DMS79 (cell line): ENCODE measurements around the gene CASKIN1.

ENCODE experiments used
- DNase-seq: peaks from one replicate; lab custom pipeline; 2025; lab: John Stamatoyannopoulos, UW

Gene CASKIN1

DNA sequence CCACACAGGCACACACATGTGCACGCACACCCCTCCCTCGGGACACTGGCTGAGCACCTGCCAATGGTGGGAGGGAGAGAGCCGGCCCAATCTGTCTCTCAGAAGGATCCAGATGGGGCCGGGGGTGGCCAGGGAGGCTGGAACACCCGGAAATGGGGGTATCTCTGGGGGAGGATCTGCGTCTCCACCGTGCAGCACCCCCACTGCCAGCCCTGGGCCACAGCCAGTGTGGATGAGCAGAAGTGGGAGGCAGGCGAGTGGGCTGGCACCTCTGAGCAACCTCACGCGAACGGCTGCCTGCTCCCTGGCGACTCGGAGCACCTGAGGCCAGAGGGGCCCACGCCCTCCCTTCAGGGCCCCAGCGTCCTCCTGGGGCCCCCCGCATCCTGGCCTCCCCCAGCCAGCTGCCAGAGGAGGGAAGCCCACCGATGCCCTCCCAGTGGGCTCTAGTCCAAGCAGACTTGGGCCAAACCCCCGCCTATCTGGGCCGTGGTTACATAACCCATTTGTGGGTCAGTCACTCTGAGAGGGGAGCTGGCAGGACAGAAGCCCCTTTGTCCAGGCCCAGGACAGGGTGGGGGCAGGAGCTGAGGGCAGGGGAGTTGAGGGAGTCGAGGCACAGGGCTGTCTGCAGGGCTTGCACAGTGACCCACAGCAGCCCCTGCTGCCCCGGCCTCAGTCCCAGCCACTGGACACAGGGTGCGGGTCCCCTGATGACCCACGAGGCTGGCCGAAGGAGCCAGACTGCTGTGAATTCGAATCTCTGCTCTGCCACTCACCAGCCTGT, 5.6 kb downstream of the CASKIN1 start:
- no peak for DNase-seq

DNA sequence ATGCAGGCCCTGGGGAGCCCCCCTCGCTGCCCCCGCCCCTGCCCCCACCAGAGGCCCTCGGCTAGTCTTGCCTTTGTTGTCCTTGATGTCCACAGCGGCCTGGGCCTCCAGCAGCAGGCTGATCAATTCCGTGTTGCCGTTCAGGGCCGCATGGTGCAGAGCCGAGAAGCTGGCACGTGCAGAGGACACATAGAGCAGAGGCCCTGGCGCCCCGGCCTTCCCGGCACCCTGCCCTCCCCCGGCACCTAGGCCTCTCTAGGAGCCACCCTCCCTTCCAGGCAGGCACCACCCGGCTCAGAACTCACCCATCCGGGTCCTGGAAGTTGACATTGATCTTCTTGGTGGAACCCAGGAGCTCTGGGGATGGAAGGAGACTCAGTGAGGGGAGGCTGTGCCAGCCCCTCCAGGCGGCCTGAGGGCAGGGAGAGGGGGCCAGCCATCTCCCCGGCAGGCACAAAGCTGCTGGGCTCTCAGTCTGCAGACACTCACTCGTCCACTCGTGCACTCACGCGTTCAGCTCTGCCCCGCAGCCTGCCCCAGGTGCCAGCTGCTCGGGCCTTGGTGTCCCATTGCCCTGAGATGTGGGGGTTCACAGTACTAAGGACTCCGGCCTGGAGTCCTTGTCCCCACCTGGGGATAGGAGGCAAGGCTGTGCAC, 6.3 kb downstream of the CASKIN1 start:
- no peak for DNase-seq

DNA sequence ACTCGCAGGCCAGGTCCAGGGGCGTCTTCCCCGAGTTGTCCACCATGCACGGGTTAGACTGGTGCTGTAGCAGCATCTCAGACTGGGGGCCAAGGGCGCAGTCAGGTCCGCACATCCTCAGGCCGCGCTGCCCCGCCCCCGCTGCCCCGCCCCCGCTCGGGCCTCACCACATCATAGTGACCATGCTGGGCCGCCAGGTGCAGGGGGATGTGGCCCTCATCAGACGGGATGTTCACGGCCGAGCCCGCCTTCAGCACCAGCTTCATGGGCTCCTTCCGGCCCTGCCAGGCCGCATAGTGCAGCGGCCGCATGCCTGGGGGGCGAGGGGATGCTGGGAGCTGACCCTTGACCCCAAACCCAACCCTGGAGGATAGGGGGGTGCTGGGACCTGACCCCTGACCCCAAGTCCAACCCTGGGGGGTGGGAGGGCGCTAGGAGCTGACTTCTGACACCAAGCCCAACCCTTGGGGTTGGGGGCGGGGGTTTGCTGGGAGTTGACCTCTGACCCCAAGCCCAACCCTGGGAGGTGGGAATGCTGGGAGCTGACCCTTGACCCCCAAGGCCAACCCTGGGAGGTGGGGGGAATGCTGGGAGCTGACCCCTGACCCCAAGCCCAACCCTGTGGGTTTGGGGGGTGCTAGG, 7.0 kb downstream of the CASKIN1 start:
- no peak for DNase-seq

DNA sequence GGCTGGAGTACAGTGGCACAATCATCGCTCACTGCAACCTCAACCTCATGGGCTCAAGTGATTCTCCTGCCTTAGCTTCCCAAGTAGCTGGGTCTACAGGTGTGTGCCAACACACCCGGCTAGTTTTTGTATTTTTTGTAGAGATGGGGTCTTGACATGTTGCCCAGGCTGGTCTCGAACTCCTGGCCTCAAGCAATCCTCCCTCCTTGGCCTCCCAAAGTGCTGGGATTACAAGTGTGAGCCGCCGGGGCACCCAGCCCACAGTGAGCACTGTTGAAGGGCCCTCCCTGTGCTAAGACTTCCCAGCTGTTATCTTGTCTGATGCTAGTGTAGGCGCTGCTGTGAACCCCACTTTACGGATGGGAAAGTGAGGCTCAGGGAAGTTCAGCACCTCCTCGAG, 8.0 kb downstream of the CASKIN1 start:
- no peak for DNase-seq

DNA sequence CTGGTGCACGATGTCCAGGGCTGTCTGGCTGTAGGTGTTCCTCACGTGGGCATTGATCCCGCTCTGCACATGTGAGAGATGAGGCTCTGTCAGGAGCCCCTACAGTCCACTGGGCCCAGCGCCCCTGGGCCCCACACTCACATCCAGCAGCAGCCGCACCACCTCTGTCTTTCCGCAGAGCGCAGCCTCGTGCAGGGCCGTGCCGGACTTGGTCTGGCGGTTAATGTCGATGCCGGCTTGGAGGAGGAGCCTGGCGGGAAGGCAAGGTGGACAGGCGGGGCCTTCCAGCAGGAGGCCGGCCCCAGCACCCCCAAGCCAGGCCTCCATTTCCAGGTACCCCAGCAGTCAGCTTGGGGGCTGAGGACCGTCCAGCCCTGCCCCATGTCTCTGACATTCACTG, 9.2 kb downstream of the CASKIN1 start:
- DNase-seq: no peak

DNA sequence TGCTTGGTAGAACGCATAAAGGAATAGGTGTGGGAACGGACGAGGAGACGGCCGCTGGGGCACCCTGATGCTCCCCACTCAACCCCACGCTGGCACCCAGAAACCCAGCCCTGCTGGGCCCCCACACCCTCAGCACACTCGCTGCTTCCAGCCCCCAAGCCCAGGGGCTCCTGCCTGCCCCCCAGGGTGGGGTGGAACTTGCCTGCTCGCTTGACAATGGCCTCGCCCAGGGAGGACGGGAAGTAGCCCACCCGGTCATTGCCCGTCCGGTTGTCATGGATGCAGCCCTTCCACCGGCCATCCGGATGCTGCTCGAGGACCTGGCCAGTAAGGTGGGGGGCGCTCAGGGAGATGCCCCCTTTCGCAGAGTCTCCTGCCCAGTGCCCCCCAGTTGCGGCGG, 9.9 kb downstream of the CASKIN1 start:
- DNase-seq: no peak

DNA sequence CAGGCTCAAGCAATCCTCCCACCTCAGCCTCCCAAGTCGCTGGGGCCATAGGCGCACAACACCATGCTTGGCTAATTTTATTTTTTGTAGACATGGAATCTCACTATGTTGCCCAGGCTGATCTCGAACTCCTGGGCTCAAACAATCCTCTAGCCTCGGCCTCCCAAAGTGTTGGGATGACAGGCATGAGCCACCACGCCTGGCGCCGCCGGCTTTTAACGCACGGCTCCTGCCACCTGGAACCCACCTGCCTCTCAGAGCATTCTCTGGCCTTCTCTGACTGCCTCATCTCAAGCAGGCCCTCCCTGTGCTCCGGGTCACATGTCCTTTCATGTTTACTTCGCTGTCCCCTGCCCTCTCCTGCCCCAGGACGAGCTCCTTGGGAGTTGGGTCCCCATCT, 10.3 kb downstream of the CASKIN1 start:
- no peak for DNase-seq

DNA sequence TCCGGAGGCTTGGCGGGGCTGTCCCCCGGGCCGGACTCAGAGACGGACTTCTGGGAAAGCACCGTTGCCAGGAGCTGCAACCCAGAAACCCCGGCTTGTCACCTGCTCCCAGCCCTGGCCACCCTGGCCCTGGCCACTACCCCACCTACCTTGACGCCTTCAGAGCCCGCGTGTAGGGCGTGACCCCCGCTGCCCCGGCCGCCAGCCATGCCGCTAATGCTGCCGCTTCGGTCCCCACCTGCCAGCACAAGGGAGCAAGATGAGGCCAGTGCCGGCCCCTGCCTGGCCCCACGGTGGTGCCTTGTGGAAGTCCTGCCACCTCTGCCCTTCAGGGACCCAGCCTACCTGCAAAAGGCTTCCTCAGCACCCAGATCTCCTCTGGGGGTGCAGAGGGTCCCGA, 11.4 kb downstream of the CASKIN1 start:
- DNase-seq: no peak

DNA sequence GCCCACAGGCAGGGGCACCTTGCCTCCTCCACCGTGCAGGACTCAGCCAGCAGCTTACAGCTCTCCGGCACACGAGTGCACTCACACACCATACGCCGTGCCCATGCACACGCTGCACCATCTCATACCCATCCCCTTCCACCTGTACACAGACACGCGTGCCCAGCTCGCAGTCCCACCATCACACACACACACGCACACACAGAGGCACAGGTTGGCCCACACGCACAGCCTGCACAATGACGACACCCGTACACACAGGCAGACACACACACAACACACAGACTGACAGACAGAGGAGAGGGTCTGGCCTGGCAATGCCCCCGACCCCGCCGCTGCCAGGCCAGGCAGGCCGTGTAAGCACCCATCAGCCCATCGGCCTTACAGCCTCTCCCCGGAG, 12.1 kb downstream of the CASKIN1 start:
- no peak for DNase-seq

DNA sequence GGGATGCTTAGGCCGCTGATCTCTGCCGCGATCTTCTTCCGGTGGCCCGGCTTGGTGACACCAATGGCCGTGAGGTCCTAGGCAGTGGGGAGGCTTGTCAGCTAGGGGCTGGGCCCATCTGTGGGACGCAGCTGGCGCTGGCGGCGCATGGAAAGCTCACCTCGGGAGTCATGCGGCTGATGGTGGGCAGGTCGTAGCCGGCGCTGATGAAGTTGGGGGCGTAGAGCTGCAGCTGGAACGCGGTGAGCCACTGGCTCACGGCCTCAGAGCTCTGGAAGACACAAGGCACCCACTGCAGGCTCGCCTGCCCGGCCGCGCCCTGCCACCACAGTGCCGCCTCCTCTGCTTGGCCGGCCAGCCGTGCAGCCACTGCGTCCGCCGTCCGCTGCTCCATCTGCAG, 12.7 kb downstream of the CASKIN1 start:
- no peak for DNase-seq

DNA sequence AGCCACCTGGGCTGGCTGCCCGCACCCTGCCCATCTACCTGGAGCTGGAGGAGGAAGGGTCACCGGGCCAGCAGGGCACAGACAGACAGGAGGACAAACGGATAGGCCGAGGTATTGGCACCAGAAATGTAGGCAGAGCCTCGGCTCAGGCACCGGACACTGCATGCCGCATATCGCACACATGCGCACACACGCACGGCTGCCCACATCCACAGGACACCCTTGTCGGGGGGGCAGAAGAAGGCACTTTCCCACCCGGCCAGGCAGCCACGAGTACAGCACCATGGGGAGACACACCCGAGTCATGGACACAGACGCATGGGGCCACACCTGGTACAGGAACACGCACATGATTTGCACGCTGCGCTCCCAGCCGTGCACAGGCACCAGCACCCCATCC, 14.5 kb downstream of the CASKIN1 start:
- DNase-seq: no peak

DNA sequence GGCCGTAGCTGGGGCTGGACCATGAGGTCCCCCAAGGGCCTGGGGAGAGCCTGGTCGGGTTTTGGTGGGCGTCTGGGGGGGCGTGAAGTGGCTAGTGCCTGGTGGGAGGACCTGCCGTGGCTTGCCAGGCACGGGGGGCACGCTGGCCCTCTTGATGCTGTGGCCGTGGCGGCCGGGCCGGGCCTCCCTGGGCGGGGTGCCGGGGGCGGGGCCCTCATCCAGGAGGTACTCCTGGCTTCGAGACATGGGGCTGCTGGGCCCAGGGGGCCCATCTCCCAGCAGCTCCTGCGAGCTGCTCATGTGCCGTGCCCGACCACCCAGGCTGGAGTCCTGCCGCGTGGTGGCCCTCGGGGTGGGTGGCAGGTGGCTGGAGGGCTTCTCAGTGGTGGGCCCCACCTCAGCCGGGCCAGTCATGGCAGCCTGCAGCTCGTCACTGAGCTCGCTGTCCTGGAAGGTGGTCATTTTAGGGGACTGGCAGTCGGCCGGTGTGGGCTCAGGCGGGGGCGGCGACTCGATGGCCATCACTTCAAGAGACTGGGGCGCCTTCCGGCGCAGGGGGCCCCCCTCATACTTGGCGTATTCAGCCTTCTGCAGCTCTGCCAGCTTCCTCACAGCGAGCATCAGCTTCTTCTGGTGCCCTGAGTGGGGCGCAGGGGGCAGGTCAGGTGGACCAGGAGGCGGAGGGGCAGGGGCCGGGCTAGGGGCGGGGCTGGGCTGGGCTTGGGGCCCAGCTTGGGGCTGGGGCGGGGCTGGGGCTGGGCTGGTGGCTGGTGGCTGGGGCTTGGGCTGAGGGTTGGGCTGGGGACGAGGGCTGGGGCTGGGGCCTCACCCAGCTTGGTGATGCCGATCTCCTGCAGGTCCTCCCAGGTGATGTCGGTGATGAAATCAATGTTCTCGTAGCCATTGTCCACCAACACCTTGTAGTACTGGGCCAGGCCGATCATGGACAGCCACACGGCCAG, 15.2 kb downstream of the CASKIN1 start:
- no peak for DNase-seq

DNA sequence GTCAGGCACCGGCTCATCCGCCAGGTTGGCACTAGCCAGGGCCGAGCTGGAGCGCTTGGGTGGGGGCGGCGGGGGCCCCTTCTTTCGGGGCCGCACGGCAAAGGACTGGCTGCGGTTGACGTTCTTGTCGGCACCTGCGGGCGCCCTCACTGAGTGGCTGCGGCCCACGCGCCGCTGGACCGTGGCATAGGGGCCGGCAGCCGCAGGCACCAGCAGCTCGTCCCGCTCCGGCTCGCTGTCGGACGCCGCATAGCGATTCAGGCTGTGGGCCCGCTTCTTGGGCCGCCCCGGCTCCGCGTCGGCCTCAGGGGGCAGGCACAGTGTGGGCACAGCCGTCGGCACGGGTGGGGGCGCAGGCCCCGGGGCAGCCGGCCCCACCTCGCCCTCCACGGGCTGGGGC, 15.9 kb downstream of the CASKIN1 start:
- no peak for DNase-seq

DNA sequence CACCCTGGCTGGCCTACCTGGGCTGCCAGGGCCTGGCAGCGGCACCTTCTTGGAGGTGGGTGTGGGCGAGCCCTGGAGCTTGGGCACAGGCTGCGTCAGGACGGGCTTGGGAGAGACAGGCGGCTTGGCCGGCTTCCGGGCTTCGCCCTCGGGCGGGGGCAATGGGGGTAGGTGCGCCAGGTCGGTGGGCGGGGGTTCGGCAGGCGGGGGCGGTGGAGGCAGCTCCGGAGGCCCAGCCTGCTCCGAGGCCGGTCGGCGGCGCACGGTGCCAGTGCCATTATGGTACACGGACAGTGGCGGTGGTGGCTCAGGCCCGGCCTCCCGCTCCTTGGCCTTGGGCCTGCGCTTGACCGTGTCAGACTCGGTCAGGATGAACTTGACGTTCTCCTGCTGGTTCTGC, 16.8 kb downstream of the CASKIN1 start:
- no peak for DNase-seq

DNA sequence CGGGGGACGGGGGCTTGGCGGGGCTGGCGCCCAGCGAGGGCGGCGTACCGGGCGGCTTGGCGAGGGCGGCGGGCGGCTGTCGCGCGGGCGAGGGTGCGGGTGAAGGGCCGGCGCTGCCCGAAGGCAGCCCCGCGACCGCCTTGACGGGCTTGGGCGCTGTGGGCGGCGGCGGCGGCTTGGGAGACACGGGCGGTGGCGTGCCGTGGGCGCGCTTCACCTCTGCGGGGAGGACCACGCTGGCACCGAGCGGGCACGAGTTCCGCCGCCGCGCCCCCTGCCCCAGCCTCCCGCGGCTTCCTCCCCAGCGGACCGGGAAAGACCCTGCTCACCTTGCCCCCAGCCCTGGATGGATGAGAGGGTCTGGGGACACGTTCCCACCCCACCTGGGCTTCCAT, 17.3 kb downstream of the CASKIN1 start:
- no peak for DNase-seq

DNA sequence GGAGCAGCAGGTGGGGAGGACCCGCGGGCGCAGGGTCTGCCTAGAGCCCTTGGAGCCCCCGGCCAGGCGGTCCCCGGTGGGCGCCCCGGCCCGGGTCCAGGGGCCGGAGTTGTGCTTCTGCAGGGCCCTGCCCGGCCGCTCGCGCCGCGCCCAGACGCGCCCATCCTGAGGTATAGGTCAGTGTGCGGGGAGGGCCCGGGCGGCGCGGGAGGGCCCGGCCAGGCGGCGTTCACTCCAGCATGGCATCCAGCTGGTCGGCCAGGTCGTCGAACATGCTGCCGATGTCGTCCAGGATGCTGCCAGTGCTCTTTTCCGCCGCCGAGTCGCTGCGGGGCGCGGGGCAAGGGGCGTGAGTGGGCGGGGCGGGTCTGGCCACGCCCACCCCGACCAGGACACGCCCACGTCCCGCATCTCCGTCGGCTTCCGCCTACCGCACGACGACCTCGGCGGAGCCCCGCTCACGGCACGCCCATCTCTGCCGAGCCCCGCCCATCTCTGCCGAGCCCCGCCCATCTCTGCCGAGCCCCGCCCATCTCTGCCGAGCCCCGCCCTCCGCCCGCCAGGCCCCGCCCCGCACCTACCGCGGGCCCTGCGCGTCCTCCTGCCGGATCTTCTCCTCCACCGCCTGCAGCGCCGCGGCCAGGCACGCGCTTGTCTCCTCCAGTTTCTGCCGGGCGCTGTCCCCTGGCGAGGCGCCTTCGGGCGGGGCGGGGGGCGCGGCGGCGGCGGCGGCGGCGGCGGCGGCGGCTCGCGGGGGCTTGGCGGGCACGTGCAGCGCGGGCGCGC, 17.9 kb downstream of the CASKIN1 start:
- DNase-seq: no peak

DNA sequence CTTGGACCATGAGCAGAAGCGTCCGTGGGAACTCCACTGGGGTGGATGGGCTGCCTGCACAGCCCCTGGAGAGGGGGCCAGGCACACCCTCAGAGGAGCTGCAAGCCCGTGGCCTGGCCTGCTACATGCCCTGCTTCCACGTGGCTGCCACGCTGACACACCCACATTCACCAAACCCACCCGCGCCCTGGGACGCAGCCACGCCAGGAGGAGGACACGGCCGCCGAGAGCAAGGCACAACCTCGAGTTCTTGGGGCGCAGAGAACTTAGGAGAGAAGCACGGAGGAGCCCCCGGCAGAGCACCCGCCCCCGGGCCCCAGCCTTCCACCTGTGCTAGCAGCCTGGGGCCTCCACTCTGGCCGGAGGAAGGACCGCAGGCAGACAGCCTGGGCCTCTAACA, 18.8 kb downstream of the CASKIN1 start:
- DNase-seq: no peak

DNA sequence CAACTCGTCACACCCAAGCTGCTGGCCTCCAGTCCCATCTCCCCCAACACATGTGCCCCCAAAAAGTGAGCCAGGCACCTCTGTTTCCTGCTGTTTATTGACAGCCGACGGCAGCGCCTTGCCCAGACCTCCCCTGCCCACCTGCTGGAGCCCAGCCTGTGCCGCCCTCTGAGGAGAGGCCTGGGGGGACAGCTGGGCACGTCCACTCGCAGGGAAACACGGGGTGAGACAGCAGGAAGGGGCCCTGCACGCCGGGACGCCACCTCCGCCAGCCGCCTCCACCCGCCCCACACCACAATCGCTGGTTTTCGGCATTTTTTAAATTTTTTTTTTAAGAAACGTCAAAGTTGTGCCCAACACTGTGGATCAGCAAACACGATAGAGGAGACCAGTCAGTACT, 19.3 kb downstream of the CASKIN1 start:
- DNase-seq: no peak

DNA sequence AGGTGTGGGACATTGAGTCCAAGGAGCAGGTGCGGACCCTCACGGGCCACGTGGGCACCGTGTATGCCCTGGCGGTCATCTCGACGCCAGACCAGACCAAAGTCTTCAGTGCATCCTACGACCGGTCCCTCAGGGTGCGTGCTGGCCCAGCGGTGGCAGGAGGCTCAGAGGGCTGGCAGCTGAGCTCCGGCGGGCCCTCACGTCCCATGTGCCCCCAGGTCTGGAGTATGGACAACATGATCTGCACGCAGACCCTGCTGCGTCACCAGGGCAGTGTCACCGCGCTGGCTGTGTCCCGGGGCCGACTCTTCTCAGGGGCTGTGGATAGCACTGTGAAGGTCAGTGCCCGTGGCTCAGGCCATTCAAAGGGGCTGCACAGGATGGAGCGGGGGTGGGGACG, 20.4 kb downstream of the CASKIN1 start:
- no peak for DNase-seq

DNA sequence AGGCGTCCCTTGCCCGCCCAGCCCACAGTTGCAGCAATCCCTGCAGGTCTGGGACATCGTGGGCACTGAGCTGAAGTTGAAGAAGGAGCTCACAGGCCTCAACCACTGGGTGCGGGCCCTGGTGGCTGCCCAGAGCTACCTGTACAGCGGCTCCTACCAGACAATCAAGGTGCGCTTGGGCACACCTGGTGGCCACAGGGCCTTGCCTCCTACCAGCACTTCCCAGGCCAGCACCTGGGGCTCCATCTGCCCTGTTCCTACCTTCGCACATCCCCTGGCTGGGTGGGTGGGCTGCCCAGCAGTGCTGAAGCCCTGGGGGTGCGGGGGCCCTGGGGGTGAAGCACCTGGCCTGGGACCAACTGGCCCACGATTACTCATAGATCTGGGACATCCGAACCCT, 21.0 kb downstream of the CASKIN1 start:
- DNase-seq: no peak

DNA sequence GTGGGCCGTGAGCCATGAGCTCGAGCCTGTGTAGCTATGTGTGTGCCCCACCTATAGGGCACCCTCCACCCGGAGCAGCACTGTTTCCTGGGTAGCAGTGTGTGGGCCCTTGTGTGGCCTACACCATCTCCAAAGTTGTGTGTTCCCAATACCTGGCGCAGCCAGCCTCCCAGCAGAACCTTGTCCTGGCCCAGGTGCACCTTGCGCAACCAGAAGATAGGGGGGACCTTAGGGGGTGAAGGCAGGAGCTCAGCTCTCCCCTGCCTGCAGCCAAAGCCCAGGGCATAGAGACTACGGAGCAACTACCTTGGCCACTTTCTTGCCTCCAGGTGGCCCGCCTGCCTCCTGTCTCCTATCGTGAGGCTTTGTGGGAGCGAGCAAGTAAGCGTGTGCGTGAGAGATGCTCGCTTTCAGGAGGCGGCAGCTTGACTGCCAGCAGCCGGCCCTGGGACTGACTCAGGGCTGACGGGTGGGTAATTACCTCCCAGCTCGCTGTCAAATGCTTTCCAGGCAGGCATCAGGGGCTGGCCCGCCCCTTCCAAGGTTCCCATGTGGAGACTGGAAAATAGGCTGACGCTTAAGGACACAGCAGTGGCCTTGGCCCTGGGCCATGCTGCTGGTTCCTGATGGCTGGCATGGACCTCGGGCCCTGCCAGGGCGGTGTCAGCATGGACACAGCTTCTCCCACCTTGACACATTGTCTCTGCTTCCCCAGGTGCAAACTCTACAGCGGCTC, 21.8 kb downstream of the CASKIN1 start:
- DNase-seq: no peak
